Panc1 (cell line): ENCODE data around the gene APOBEC2.

Experiments used
- POLR2AphosphoS5 ChIP-seq: IDR thresholded peaks from 2 replicates; pipeline ENCODE4 v1.6.1; 2012; ENCODE audit warnings: mild to moderate bottlenecking, low read depth, low read length, moderate library complexity
- SIN3A ChIP-seq: IDR thresholded peaks from 2 replicates; pipeline ENCODE4 v1.6.1; 2012; ENCODE audit warnings: low read depth, mild to moderate bottlenecking, low read length, moderate library complexity, borderline replicate concordance; ENCODE audit not compliant: insufficient read depth
- TCF7L2 ChIP-seq: IDR thresholded peaks from 2 replicates; pipeline ENCODE4 v1.6.1; 2011; ENCODE audit warnings: mild to moderate bottlenecking, low read depth, low read length, inconsistent platforms
- TF ChIP-seq, protein P1 (sequence below): fragments of 450-650 bp; IDR thresholded peaks from 2 replicates; pipeline ENCODE4 v1.5.1; 2017; ENCODE audit warnings: mild to moderate bottlenecking
- TF ChIP-seq, protein P2 (sequence below), 2 experiments: IDR thresholded peaks; 2 replicates each; pipeline ENCODE4 v1.6.1; 2011 to 2012; ENCODE audit warnings: low read depth in 2 of 2, control low read depth in 1 of 2, low read length in 1 of 2, mild to moderate bottlenecking in 1 of 2, moderate library complexity in 1 of 2; ENCODE audit not compliant: insufficient read depth in 1 of 2

DNA sequence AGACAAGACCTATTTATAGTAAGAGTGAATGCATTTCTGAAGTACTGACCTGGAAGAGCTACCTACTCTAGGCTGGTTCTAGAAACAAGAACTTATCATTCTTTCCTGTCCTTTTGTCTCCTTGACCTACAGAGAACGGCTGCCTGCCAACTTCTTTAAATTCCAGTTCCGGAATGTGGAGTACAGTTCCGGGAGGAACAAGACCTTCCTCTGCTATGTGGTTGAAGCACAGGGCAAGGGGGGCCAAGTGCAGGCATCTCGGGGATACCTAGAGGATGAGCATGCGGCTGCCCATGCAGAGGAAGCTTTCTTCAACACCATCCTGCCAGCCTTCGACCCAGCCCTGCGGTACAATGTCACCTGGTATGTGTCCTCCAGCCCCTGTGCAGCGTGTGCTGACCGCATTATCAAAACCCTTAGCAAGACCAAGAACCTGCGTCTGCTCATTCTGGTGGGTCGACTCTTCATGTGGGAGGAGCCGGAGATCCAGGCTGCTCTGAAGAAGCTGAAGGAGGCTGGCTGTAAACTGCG is 8.3 kb downstream of the APOBEC2 start:
- TF ChIP-seq, protein P1, sequence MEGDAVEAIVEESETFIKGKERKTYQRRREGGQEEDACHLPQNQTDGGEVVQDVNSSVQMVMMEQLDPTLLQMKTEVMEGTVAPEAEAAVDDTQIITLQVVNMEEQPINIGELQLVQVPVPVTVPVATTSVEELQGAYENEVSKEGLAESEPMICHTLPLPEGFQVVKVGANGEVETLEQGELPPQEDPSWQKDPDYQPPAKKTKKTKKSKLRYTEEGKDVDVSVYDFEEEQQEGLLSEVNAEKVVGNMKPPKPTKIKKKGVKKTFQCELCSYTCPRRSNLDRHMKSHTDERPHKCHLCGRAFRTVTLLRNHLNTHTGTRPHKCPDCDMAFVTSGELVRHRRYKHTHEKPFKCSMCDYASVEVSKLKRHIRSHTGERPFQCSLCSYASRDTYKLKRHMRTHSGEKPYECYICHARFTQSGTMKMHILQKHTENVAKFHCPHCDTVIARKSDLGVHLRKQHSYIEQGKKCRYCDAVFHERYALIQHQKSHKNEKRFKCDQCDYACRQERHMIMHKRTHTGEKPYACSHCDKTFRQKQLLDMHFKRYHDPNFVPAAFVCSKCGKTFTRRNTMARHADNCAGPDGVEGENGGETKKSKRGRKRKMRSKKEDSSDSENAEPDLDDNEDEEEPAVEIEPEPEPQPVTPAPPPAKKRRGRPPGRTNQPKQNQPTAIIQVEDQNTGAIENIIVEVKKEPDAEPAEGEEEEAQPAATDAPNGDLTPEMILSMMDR: no peak
- no peak for TF ChIP-seq POLR2AphosphoS5
- TF ChIP-seq TCF7L2: no peak
- TF ChIP-seq SIN3A: no peak
- TF ChIP-seq, protein P2, sequence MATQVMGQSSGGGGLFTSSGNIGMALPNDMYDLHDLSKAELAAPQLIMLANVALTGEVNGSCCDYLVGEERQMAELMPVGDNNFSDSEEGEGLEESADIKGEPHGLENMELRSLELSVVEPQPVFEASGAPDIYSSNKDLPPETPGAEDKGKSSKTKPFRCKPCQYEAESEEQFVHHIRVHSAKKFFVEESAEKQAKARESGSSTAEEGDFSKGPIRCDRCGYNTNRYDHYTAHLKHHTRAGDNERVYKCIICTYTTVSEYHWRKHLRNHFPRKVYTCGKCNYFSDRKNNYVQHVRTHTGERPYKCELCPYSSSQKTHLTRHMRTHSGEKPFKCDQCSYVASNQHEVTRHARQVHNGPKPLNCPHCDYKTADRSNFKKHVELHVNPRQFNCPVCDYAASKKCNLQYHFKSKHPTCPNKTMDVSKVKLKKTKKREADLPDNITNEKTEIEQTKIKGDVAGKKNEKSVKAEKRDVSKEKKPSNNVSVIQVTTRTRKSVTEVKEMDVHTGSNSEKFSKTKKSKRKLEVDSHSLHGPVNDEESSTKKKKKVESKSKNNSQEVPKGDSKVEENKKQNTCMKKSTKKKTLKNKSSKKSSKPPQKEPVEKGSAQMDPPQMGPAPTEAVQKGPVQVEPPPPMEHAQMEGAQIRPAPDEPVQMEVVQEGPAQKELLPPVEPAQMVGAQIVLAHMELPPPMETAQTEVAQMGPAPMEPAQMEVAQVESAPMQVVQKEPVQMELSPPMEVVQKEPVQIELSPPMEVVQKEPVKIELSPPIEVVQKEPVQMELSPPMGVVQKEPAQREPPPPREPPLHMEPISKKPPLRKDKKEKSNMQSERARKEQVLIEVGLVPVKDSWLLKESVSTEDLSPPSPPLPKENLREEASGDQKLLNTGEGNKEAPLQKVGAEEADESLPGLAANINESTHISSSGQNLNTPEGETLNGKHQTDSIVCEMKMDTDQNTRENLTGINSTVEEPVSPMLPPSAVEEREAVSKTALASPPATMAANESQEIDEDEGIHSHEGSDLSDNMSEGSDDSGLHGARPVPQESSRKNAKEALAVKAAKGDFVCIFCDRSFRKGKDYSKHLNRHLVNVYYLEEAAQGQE (IDR thresholded peaks at IDR 0.05; ENCODE audit: insufficient read depth in 1 of 2, low read depth in 2 of 2, low read length in 1 of 2): no peak
